Measurements from ENCODE around the gene B3GAT3. TPM values are rescaled to one million over a fixed set of nuclear protein-coding genes. Genes with fewer than 3 reads are reported as not detected.

The B3GAT3 gene
- total RNA-seq, 1 donor: 30.8 TPM

GRCh38 chr11:62612366-62613290 lies 9.2 kb downstream of the B3GAT3 start, which contains the start of the genes EML3 and ROM1:
Gene EML3 (minus strand): TSS chr11:62612775. CDS start chr11:62612457, 318 bp downstream.
Gene ROM1 (plus strand): TSS chr11:62613257. CDS start chr11:62613282, 25 bp downstream.
- peaks cover 32% of the 10 kb centered on the region for H3K36me3 ChIP-seq (ENCODE audit: insufficient read depth, low read length)
- TF ChIP-seq CTCF (IDR thresholded peaks at IDR 0.05; ENCODE audit: extremely low read depth, low read depth, low read length): peak; percentile 55
- DNase-seq (ENCODE audit: insufficient read length, low spot score, missing footprints): peak; percentile 99
- H2AFZ ChIP-seq (ENCODE audit: low read length): peak within 1 kb of the TSS; percentile 94
- peak within 1 kb of the TSS; percentile 98 for H3K4me2 ChIP-seq (ENCODE audit: insufficient read depth, low read length)
- H3K27ac ChIP-seq (ENCODE audit: low read depth, low read length): peak within 1 kb of the TSS; percentile 83
- H3K4me1 ChIP-seq (ENCODE audit: insufficient read depth, low read length): peaks cover 11% of the 10 kb centered on the region
- H4K20me1 ChIP-seq (ENCODE audit: insufficient read depth, low read length): peaks cover 2% of the 10 kb centered on the region
- peaks cover 11% of the 10 kb centered on the region for H3K79me2 ChIP-seq (ENCODE audit: insufficient read depth, low read length)
- peak within 1 kb of the TSS; percentile 92 for H3K4me3 ChIP-seq (ENCODE audit: insufficient read depth, low read length)
- H3K27me3 ChIP-seq (ENCODE audit: insufficient read depth, low read length): no peaks in the 10 kb centered on the region
- no peaks in the 10 kb centered on the region for H3K9me3 ChIP-seq (ENCODE audit: low read depth, low read length)

GRCh38 chr11:62611705-62612365 lies 10.0 kb downstream of the B3GAT3 start:
- peak overlapping the region; percentile 94 for H2AFZ ChIP-seq (ENCODE audit: low read length)
- no peaks in the 10 kb centered on the region for H3K27me3 ChIP-seq (ENCODE audit: insufficient read depth, low read length)
- peak; percentile 96 for DNase-seq (ENCODE audit: insufficient read length, low spot score, missing footprints)
- no peak for TF ChIP-seq CTCF (IDR thresholded peaks at IDR 0.05; ENCODE audit: extremely low read depth, low read depth, low read length)
- H3K4me1 ChIP-seq (ENCODE audit: insufficient read depth, low read length): peaks cover 11% of the 10 kb centered on the region
- H4K20me1 ChIP-seq (ENCODE audit: insufficient read depth, low read length): peaks cover 2% of the 10 kb centered on the region
- H3K4me2 ChIP-seq (ENCODE audit: insufficient read depth, low read length): peak overlapping the region; percentile 98
- H3K36me3 ChIP-seq (ENCODE audit: insufficient read depth, low read length): peaks cover 32% of the 10 kb centered on the region
- peak overlapping the region; percentile 92 for H3K4me3 ChIP-seq (ENCODE audit: insufficient read depth, low read length)
- peak overlapping the region; percentile 83 for H3K27ac ChIP-seq (ENCODE audit: low read depth, low read length)
- H3K9me3 ChIP-seq (ENCODE audit: low read depth, low read length): no peaks in the 10 kb centered on the region
- peaks cover 11% of the 10 kb centered on the region for H3K79me2 ChIP-seq (ENCODE audit: insufficient read depth, low read length)

GRCh38 chr11:62610814-62611704 lies 10.7 kb downstream of the B3GAT3 start:
- peaks cover 11% of the 10 kb centered on the region for H3K79me2 ChIP-seq (ENCODE audit: insufficient read depth, low read length)
- peaks cover 30% of the 10 kb centered on the region for H3K36me3 ChIP-seq (ENCODE audit: insufficient read depth, low read length)
- peaks cover 11% of the 10 kb centered on the region for H3K4me1 ChIP-seq (ENCODE audit: insufficient read depth, low read length)
- no peaks in the 10 kb centered on the region for H3K27me3 ChIP-seq (ENCODE audit: insufficient read depth, low read length)
- peak overlapping the region; percentile 94 for H2AFZ ChIP-seq (ENCODE audit: low read length)
- no peaks in the 10 kb centered on the region for H3K9me3 ChIP-seq (ENCODE audit: low read depth, low read length)
- H3K4me3 ChIP-seq (ENCODE audit: insufficient read depth, low read length): peak overlapping the region; percentile 92
- H3K27ac ChIP-seq (ENCODE audit: low read depth, low read length): peak overlapping the region; percentile 83
- DNase-seq (ENCODE audit: insufficient read length, low spot score, missing footprints): no peak
- H3K4me2 ChIP-seq (ENCODE audit: insufficient read depth, low read length): peak overlapping the region; percentile 98
- no peak for TF ChIP-seq CTCF (IDR thresholded peaks at IDR 0.05; ENCODE audit: extremely low read depth, low read depth, low read length)
- peaks cover 2% of the 10 kb centered on the region for H4K20me1 ChIP-seq (ENCODE audit: insufficient read depth, low read length)

All from osteoblast (primary cell).